ENCODE results near the gene HSD17B3. TPM values are rescaled to one million over a fixed set of nuclear protein-coding genes. Genes with fewer than 3 reads are reported as not detected.

Gene HSD17B3
- total RNA-seq, 1 donor from 2014 or later: not detected

GRCh38 chr9:96304230-96304629 is 2.3 kb upstream of the HSD17B3 start:
- no peak for DNase-seq (ENCODE audit: extremely low spot score in 2 of 2)
- Histone ChIP-seq H3K36me3 (no peaks in the 10 kb centered on the region), H3K27me3 (no peaks in the 10 kb centered on the region), H3K9me3 (no peaks in the 10 kb centered on the region), H3K4me1 (no peaks in the 10 kb centered on the region), H3K4me3 (no peak overlapping the region), H3K27ac (no peak overlapping the region)
- intact Hi-C loops (cut with DNase I): no loop called here
- TF ChIP-seq CTCF (IDR thresholded peaks at IDR 0.05): no peak
- TF ChIP-seq POLR2A (IDR thresholded peaks at IDR 0.05): no peak
- no peak for TF ChIP-seq POLR2AphosphoS5 (IDR thresholded peaks at IDR 0.05; ENCODE audit: insufficient read depth in 1 of 2, low read depth in 1 of 2)

- no peaks in the 10 kb centered on the region for H3K36me3 ChIP-seq
- TF ChIP-seq POLR2A (IDR thresholded peaks at IDR 0.05): no peak
- TF ChIP-seq POLR2AphosphoS5 (IDR thresholded peaks at IDR 0.05; ENCODE audit: insufficient read depth in 1 of 2, low read depth in 1 of 2): no peak
- TF ChIP-seq CTCF (IDR thresholded peaks at IDR 0.05): no peak
- intact Hi-C loops (cut with DNase I): no loop called here
- H3K4me1 ChIP-seq: no peaks in the 10 kb centered on the region
- DNase-seq (ENCODE audit: extremely low spot score in 2 of 2): no peak
- H3K27me3 ChIP-seq: no peaks in the 10 kb centered on the region
- H3K4me3 ChIP-seq: no peak overlapping the region
- H3K27ac ChIP-seq: no peak overlapping the region
- H3K9me3 ChIP-seq: no peaks in the 10 kb centered on the region
These were observed 2.2 kb downstream of the HSD17B3 start for GRCh38 chr9:96299823-96300222.

- no peaks in the 10 kb centered on the region for H3K9me3 ChIP-seq
- no peak overlapping the region for H3K4me3 ChIP-seq
- TF ChIP-seq CTCF (IDR thresholded peaks at IDR 0.05) (no peak), POLR2AphosphoS5 (IDR thresholded peaks at IDR 0.05; ENCODE audit: insufficient read depth in 1 of 2, low read depth in 1 of 2) (no peak), POLR2A (IDR thresholded peaks at IDR 0.05) (no peak)
- no peak overlapping the region for H3K27ac ChIP-seq
- H3K27me3 ChIP-seq: no peaks in the 10 kb centered on the region
- no peaks in the 10 kb centered on the region for H3K4me1 ChIP-seq
- DNase-seq (ENCODE audit: extremely low spot score in 2 of 2): no peak
- no peaks in the 10 kb centered on the region for H3K36me3 ChIP-seq
- intact Hi-C loops (cut with DNase I): no loop called here
These were observed 7.8 kb downstream of the HSD17B3 start for GRCh38 chr9:96294159-96294545.

GRCh38 chr9:96293498-96294158 is 8.3 kb downstream of the HSD17B3 start:
- Histone ChIP-seq H3K9me3 (no peaks in the 10 kb centered on the region), H3K4me3 (no peak overlapping the region)
- intact Hi-C loops (cut with DNase I): no loop called here

More at GRCh38 chr9:96293498-96294158, 8.3 kb downstream of the HSD17B3 start:
- no peaks in the 10 kb centered on the region for H3K4me1 ChIP-seq
- no peak overlapping the region for H3K27ac ChIP-seq
- no peak for DNase-seq (ENCODE audit: extremely low spot score in 2 of 2)
- TF ChIP-seq CTCF (IDR thresholded peaks at IDR 0.05): no peak
- TF ChIP-seq POLR2AphosphoS5 (IDR thresholded peaks at IDR 0.05; ENCODE audit: insufficient read depth in 1 of 2, low read depth in 1 of 2): no peak
- no peak for TF ChIP-seq POLR2A (IDR thresholded peaks at IDR 0.05)
- H3K36me3 ChIP-seq: no peaks in the 10 kb centered on the region
- no peaks in the 10 kb centered on the region for H3K27me3 ChIP-seq

Measured in vagina (tissue), 2 donors.